GM18502 (cell line): ENCODE measurements around the gene INTS6L.
"Not testable (repeated sequence)": the region's sequence is repeated elsewhere in the genome, so short reads cannot be mapped to it uniquely, and the experiment has no call there.

Source experiments
- ATAC-seq: cut with Tn5 transposase; IDR thresholded peaks from one replicate; pipeline ENCODE4 v1.9.1; 2021; ENCODE audit warnings: mild to moderate bottlenecking; ENCODE audit not compliant: unreplicated experiment, poor library complexity

The INTS6L gene

DNA sequence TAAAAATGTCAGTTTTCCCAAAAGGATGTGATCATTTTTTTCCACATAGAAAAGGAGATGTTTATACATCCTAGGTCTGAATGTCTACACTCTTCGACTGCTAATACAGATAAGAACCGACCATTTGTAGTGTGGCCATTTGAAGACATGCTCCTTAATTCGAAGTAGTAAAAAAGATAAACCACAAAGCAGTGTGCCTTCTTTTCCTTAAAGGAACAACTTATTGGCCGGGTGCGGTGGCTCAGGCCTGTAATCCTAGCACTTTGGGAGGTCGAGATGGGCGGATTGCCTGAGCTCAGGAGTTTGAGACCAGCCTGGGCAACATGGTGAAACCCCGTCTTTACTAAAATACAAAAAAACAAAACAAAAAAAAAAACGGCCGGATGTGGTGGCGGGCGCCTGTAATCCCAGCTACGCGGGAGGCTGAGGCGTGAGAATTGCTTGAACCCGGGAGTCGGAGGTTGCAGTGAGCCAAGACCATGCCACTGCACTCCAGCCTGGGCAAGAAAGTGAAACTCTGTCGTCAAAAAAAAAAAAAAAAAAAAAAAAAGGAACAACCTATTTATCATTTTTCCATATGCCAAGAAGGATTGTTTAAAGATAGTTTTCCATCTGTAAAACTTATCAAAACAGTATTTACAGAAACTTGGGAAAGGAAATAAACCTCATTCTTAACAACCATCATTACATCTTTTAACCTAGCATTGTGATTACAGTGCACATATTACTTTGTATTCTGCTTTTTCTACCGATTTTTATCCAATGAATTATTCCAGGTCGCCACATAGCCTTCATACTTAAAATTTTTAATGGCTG is 2.6 kb downstream of the INTS6L start:
- ATAC-seq, result no peak

- no peak for ATAC-seq
Measured at GRCh38 chrX:135528254-135528653, 7.8 kb downstream of the INTS6L start.

DNA sequence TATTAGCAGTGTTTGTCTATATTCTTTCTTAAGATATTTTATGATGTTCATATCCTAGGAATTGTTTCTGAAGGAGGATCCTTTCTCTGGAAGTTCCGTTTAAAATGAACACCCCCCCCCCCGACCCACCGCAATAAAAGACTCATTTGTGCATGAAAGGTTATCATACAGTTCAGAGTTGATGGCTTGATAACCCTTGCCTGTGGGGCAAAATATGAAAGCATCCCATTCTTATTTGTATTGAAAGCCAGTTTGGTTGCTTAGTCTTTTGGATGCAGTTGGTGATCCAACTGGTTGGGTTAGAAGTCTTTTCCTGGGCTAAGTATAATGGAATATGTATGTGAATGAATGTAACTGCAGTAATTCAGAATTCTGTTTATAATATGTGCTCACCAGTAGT is 8.3 kb downstream of the INTS6L start:
- ATAC-seq, result no peak

- ATAC-seq, result no peak
Measured at GRCh38 chrX:135530097-135530496, 9.6 kb downstream of the INTS6L start.

DNA sequence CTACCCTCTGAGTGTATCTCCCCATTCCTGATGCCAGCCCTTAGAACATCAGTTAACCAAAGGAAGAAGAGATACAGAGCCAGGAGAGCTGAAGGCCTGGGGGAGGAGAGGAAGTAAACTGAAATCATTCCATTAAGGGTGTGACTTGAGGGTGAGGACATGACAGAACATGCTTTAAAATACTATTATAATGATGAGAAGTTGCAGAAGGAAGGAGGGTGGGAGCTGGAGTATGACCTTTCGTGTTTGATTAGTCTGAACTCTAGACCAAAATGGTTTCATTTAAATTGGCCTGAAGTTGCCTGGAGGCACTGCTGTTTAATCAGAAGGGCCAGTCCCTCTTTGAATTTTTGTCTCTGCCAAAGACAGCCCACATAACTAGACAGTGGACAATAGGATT is 11.4 kb downstream of the INTS6L start:
- no peak for ATAC-seq

GRCh38 chrX:135535077-135535940 is 14.8 kb downstream of the INTS6L start:
- no peak for ATAC-seq

DNA sequence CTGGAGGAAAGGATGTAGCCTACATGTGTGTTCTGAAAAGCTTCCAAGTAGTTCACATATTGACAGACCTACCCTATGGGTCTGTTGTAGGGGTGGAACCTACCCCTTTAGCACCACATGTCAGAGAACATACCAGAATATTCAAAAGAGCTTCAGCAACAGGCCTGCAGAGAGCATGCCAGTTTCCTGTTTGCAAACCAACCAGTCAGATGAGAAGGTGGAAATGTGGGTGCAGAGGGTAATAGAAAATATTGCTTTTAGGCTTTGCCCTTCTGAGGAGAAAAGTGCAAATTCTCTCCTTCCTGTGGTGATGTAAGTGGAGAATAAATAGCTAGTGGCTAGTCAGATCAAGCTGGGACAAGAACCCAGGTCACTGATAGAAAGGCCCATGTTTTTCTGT is 16.4 kb downstream of the INTS6L start:
- peak; percentile 58 for ATAC-seq

DNA sequence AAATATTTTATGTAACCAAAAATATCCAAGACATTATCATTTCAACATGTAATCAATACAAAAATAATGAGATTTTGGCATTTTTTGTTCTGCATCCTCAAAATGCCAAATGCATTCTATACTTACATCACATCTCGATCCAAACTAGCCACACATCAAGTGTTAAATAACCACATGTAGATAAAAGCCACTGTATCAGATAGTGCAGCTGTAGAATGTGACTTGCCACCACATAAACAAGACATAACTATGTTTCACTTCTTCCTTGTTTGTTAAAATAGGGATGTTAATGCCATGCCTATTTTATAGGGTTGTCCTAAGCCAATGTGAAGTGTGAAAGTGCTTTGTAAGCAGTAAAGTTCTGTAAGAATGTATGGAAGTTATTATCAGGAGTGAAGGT is 20.9 kb downstream of the INTS6L start:
- ATAC-seq, result no peak

DNA sequence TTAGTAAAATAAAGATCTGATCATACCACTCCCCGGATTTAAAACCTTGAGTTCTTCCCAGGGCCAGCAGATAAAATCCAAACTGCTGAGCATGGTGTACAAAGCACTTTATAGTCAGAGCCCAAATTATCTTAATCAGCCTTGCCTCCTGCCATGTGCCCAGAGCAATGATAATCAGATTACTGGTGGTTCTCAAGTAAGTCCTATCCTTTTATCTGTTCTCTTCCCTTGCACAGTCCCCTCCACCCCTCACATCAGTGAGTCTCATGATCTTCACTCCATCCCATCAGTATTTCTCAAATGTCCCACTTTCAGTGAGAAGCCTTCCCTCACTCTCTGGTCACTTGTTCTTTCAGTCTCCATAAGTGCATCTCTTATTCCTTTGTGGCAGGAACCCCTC is 22.7 kb downstream of the INTS6L start:
- no peak for ATAC-seq

DNA sequence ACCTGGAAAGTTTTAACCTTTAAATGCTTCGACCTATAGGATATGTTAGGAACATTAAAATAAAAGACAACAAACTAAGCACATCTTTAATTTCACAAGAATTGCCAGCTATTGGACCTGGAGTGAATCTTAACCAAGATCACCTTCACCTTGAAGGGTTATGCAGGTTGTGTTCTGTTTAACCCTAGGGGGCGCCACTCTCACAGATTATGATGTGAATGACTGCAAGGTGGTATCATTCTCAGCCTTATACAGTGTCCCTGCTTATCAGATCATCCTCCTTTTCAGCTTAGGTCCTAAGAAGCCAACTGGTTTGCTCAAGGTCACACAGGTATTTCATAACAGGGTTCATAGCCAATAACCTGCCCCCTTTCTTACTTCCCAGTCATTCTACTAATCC is 23.5 kb downstream of the INTS6L start:
- no peak for ATAC-seq

DNA sequence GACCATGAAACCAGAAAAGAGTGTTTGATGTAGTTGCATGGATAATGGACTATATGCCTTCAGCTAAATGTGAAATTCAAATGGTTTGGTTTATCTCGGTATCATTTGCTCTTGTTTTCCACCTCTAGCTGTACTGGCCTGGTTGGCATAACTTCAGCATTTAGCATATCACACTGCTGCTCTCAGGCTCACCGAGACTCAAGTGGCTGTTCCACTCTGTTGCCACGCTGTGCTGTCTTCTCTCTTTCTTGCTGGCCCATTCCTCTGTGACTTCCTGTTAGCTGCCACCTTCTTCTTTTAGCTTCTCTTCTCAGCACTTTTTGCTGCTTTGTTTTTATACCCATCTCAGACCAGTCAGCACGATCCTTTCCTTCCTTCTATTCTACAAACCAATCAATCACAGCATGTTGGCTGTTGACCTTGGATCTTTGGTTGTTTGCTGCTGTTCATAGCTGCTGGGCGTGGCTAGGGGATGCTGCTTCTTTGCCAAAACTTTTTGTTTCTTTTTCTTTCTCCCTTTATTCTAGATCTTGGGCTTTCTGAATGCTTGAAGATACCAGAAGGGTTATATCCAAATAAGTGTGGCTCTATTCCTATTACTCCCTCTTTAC is 24.0 kb downstream of the INTS6L start:
- ATAC-seq, result no peak

- no peak for ATAC-seq
Measured at GRCh38 chrX:135547767-135548166, 27.3 kb downstream of the INTS6L start.

DNA sequence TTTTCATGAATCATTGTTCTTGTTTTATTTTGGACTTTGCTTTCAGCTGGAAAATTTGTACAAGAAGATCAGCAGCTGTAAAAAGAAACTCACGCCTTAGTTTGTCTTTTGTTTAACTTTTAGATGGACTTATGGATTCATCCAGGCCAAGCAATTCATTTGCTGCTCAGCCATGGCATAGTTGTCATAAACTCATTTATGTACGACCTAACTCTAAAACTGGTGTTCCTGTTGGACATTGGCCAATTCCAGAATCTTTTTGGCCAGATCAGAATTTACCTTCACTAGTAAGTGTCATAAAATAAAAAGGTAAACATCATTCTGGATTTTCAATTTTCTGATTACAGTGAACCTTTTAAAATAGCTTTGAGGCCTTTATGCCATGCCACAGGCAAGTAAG is 29.1 kb downstream of the INTS6L start:
- ATAC-seq, result no peak

- ATAC-seq, result peak; percentile 73
Measured at GRCh38 chrX:135556055-135556454, 35.6 kb downstream of the INTS6L start.

- no peak for ATAC-seq
Measured at GRCh38 chrX:135557344-135557743, 36.9 kb downstream of the INTS6L start.

GRCh38 chrX:135572436-135572835 is 52.0 kb downstream of the INTS6L start:
- ATAC-seq, result no peak

- ATAC-seq, result no peak
Measured at GRCh38 chrX:135581496-135581895, 61.0 kb downstream of the INTS6L start.

DNA sequence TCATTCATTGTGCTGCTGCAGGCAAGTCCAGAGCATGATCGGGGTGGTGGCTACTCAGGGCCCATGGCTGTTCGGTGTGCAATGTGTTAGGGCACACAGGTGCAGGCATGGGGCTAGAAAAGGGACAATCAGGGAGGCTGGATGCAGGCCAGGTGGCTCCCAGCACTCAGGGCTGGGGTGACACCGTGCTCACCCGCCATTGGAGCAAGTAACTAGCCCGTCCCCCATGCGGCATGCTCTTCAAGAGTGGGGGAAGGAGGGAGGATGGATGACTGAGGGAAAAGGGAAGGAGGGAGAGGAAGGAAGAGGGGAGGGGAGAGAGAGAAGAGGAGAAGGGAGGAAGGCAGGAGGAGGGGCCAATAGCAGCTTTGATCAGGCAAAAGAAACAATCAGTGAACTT is 64.7 kb downstream of the INTS6L start:
- no peak for ATAC-seq

DNA sequence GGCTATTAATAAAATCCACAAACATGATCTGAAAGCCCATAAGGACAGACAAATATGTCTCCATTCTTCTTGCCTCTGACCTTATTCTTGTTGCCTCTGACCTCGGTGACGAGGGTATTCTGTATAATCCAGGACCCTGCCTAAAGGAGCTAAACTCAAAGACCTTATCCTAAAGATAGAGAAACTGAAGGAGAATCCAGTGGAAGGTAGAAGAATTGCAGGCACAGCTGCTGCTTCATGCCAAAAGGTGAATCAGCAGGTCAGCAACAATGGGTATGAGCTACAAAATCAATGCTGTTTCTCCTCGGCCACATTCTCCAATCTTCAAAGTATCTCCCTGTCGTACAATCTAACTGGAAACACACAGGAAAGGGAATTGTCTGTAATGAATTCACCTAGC is 71.4 kb downstream of the INTS6L start:
- ATAC-seq, result no peak

- not testable (repeated sequence) for ATAC-seq
Measured at GRCh38 chrX:135594049-135594448, 73.6 kb downstream of the INTS6L start.

- ATAC-seq, result not testable (repeated sequence)
Measured at GRCh38 chrX:135594453-135594852, 74.0 kb downstream of the INTS6L start.
